Calu3 (cell line): ENCODE data around the gene KCNJ15. TPM values are rescaled to one million over a fixed set of nuclear protein-coding genes. Genes with fewer than 3 reads are reported as not detected.
A peak's percentile ranks its signal among the peaks of the same experiment; 100 is the strongest.

ENCODE experiments used
- BruUV-seq: library from RNA; stranded (reverse); fragments of 400-500 nt; replicated peaks from 2 replicates; lab custom pipeline; 2021; lab: Mats Ljungman, UMichigan
- CTCF ChIA-PET: fragments of 300-600 bp; sonication (Branson Sonifier 250); formaldehyde crosslinking; loops from one replicate; lab custom pipeline; 2022; ENCODE audit warnings: antibody characterized with exemption; lab: Charles Lee
- DNase-seq: peaks from one replicate; pipeline ENCODE4 v3.0.0; 2022
- H3K27ac Mint-ChIP-seq: one replicate; pipeline ENCODE4 v1.8.0; 2022; ENCODE audit warnings: mixed read lengths; ENCODE audit not compliant: unreplicated experiment
- H3K27me3 Mint-ChIP-seq: one replicate; pipeline ENCODE4 v1.8.0; 2022; ENCODE audit warnings: mixed read lengths; ENCODE audit not compliant: unreplicated experiment
- H3K36me3 Mint-ChIP-seq: one replicate; pipeline ENCODE4 v1.8.0; 2022; ENCODE audit warnings: mild to moderate bottlenecking, moderate library complexity, mixed read lengths; ENCODE audit not compliant: insufficient read depth, unreplicated experiment
- H3K4me1 Mint-ChIP-seq: one replicate; pipeline ENCODE4 v1.8.0; 2022; ENCODE audit warnings: mild to moderate bottlenecking, low read depth, mixed read lengths; ENCODE audit not compliant: unreplicated experiment
- H3K4me3 Mint-ChIP-seq: one replicate; pipeline ENCODE4 v1.8.0; 2022; ENCODE audit warnings: mild to moderate bottlenecking, low read depth, moderate library complexity, mixed read lengths; ENCODE audit not compliant: unreplicated experiment
- H3K9me3 Mint-ChIP-seq: one replicate; pipeline ENCODE4 v1.8.0; 2022; ENCODE audit warnings: low read depth, mixed read lengths; ENCODE audit not compliant: unreplicated experiment
- CTCF ChIP-seq: fragments of 200-600 bp; IDR thresholded peaks from one replicate; pipeline ENCODE4 v1.8.0; 2022; ENCODE audit warnings: antibody characterized with exemption; ENCODE audit not compliant: unreplicated experiment
- intact Hi-C: fragments of 100-400 bp; cut with micrococcal nuclease; formaldehyde crosslinking; loops from one replicate; pipeline ENCODE4 v1.10.0; 2022; ENCODE audit not compliant: unreplicated experiment
- total RNA-seq: library from RNA; stranded (reverse); gene quantifications from 2 replicates; pipeline ENCODE4 v1.2.3, GENCODE V29; 2022

KCNJ15 gene
- total RNA-seq, 1 experiment from 2014 or later: 48.0 TPM

- H3K4me1 Mint-ChIP-seq: peaks cover 58% of the 10 kb centered on the region
- intact Hi-C loops: no loop called here
- H3K9me3 Mint-ChIP-seq: no peaks in the 10 kb centered on the region
- H3K27ac Mint-ChIP-seq: no peak overlapping the region
- H3K4me3 Mint-ChIP-seq: no peak overlapping the region
- CTCF ChIA-PET: interaction anchor here (1.0 kb wide), 1 partner anchor 97 kb away, joined by 3 read pairs; no protein-coding TSS in a partner anchor
- no peak for DNase-seq
- H3K27me3 Mint-ChIP-seq: no peaks in the 10 kb centered on the region
- no TSS peak for BruUV-seq
- TF ChIP-seq CTCF: no peak
- H3K36me3 Mint-ChIP-seq: peaks cover 20% of the 10 kb centered on the region
Observed at GRCh38 chr21:38254970-38255369, 1.8 kb upstream of the KCNJ15 start.

- Mint-ChIP-seq H3K9me3 (no peaks in the 10 kb centered on the region), H3K36me3 (peaks cover 20% of the 10 kb centered on the region), H3K4me1 (peaks cover 60% of the 10 kb centered on the region), H3K27me3 (no peaks in the 10 kb centered on the region), H3K4me3 (no peak overlapping the region), H3K27ac (no peak overlapping the region)
- TF ChIP-seq CTCF: no peak
- BruUV-seq: no TSS peak
- CTCF ChIA-PET: interaction anchor here (1.0 to 1.6 kb wide), 3 partner anchors 36 to 97 kb away, joined by 3 to 5 read pairs (median 4); no protein-coding TSS in a partner anchor
- no peak for DNase-seq
- intact Hi-C loops: loop anchor here (2.0 kb wide), 1 partner anchor 37 kb away; no protein-coding TSS in a partner anchor
Observed at GRCh38 chr21:38255571-38256117, 1.1 kb upstream of the KCNJ15 start.

GRCh38 chr21:38257667-38258066, 876 bp downstream of the KCNJ15 start:
- Mint-ChIP-seq H3K9me3 (no peaks in the 10 kb centered on the region), H3K36me3 (peaks cover 20% of the 10 kb centered on the region), H3K27me3 (no peaks in the 10 kb centered on the region), H3K27ac (peak overlapping the region; percentile 85), H3K4me3 (peak overlapping the region; percentile 82), H3K4me1 (peaks cover 54% of the 10 kb centered on the region)
- CTCF ChIA-PET: interaction anchor here (0.6 to 0.7 kb wide), 2 partner anchors 11 to 18 kb away, joined by 3 to 12 read pairs; no protein-coding TSS in a partner anchor
- no peak for TF ChIP-seq CTCF
- intact Hi-C loops: loop anchor here (2.0 kb wide), 1 partner anchor 39 kb away; no protein-coding TSS in a partner anchor
- BruUV-seq: no TSS peak
- DNase-seq: no peak

GRCh38 chr21:38258521-38259485, 2.0 kb downstream of the KCNJ15 start:
- DNase-seq: no peak
- Mint-ChIP-seq H3K36me3 (peaks cover 20% of the 10 kb centered on the region), H3K4me3 (peak overlapping the region; percentile 82), H3K27ac (peak overlapping the region; percentile 85), H3K9me3 (no peaks in the 10 kb centered on the region), H3K27me3 (no peaks in the 10 kb centered on the region), H3K4me1 (peaks cover 54% of the 10 kb centered on the region)
- CTCF ChIA-PET: interaction anchor here (0.7 to 1.6 kb wide), 3 partner anchors 17 to 84 kb away, joined by 3 to 7 read pairs (median 4); no protein-coding TSS in a partner anchor
- no TSS peak for BruUV-seq
- intact Hi-C loops: no loop called here
- TF ChIP-seq CTCF: no peak
